ENCODE data around the gene IL4R.
A peak's percentile ranks its signal among the peaks of the same experiment; 100 is the strongest.

- TF ChIP-seq YY1 (IDR thresholded peaks at IDR 0.05): no peak
- TF ChIP-seq, protein P1, sequence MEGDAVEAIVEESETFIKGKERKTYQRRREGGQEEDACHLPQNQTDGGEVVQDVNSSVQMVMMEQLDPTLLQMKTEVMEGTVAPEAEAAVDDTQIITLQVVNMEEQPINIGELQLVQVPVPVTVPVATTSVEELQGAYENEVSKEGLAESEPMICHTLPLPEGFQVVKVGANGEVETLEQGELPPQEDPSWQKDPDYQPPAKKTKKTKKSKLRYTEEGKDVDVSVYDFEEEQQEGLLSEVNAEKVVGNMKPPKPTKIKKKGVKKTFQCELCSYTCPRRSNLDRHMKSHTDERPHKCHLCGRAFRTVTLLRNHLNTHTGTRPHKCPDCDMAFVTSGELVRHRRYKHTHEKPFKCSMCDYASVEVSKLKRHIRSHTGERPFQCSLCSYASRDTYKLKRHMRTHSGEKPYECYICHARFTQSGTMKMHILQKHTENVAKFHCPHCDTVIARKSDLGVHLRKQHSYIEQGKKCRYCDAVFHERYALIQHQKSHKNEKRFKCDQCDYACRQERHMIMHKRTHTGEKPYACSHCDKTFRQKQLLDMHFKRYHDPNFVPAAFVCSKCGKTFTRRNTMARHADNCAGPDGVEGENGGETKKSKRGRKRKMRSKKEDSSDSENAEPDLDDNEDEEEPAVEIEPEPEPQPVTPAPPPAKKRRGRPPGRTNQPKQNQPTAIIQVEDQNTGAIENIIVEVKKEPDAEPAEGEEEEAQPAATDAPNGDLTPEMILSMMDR (IDR thresholded peaks at IDR 0.05; ENCODE audit: low read depth, low read length, missing input control): no peak
- TF ChIP-seq RAD21 (IDR thresholded peaks at IDR 0.05): peak in 1 of 2 donors; percentile 14
- no peak for TF ChIP-seq ZBTB33 (IDR thresholded peaks at IDR 0.05)
- TF ChIP-seq, protein P2, sequence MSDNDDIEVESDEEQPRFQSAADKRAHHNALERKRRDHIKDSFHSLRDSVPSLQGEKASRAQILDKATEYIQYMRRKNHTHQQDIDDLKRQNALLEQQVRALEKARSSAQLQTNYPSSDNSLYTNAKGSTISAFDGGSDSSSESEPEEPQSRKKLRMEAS (IDR thresholded peaks at IDR 0.05): no peak
- TF ChIP-seq REST (IDR thresholded peaks at IDR 0.05): no peak
- peak; percentile 19 for TF ChIP-seq NR2F2 (IDR thresholded peaks at IDR 0.05)
- TF ChIP-seq TAF1 (conservative IDR thresholded peaks at IDR 0.05): no peak
- peak; percentile 11 for TF ChIP-seq SP1 (IDR thresholded peaks at IDR 0.05)
- no peak for TF ChIP-seq EGR1 (IDR thresholded peaks at IDR 0.05; ENCODE audit: low read depth in 2 of 2)
- TF ChIP-seq GABPA (IDR thresholded peaks at IDR 0.05 in 1 of 2, conservative IDR thresholded peaks at IDR 0.05 in 1 of 2): no peak
- no peak for TF ChIP-seq JUND (IDR thresholded peaks at IDR 0.05)
- no peak for TF ChIP-seq HNF4A (conservative IDR thresholded peaks at IDR 0.05)
Measured at GRCh38 chr16:27332105-27332504, 18.3 kb downstream of the IL4R start.
